ENCODE results near the gene ANKS1B. TPM values are rescaled to one million over a fixed set of nuclear protein-coding genes. Genes with fewer than 3 reads are reported as not detected.

The ANKS1B gene
- total RNA-seq, 1 experiment from 2014 or later = 0.54 TPM

GRCh38 chr12:99834710-99835109 lies 150.0 kb downstream of the ANKS1B start:
- no peak overlapping the region for H3K9ac ChIP-seq (ENCODE audit: low read length)
- RAD21 ChIA-PET (ENCODE audit: low non-redundant PET in 1 of 2, low total read pairs in 2 of 2, uncharacterized antibody in 2 of 2, unreplicated experiment in 2 of 2) = no interaction called here
- no peaks in the 10 kb centered on the region for H3K79me2 ChIP-seq (ENCODE audit: insufficient read depth, low read length)
- DNase-seq (ENCODE audit: low read depth, low spot score) (no peak), ATAC-seq (no peak)
- no peak overlapping the region for H2AFZ ChIP-seq (ENCODE audit: low read depth, low read length, poor library complexity, severe bottlenecking)
- no TSS peak for BruUV-seq (replicated peaks)
- H3K4me1 ChIP-seq (ENCODE audit: control insufficient read depth in 1 of 2, insufficient read depth in 2 of 2, low read length in 2 of 2) = no peaks in the 10 kb centered on the region
- no peaks in the 10 kb centered on the region for H4K20me1 ChIP-seq (ENCODE audit: insufficient read depth)
- no peaks in the 10 kb centered on the region for H3K9me3 ChIP-seq (ENCODE audit: control insufficient read depth in 1 of 2, insufficient read depth in 1 of 2, low read depth in 1 of 2, low read length in 2 of 2)
- TF ChIP-seq TCF7L2 (IDR thresholded peaks at IDR 0.05; ENCODE audit: borderline replicate concordance, extremely low read depth, insufficient read depth, insufficient read length) (no peak), EGR1 (IDR thresholded peaks at IDR 0.05; ENCODE audit: low read depth) (no peak), CBX3 (IDR thresholded peaks at IDR 0.05; ENCODE audit: low read depth) (no peak), POLR2A (IDR thresholded peaks at IDR 0.05; ENCODE audit: borderline replicate concordance, extremely low read depth, insufficient read depth, insufficient read length) (no peak), ZFX (IDR thresholded peaks at IDR 0.05) (no peak), ZBTB33 (IDR thresholded peaks at IDR 0.05; ENCODE audit: extremely low read depth, insufficient replicate concordance, low read length) (no peak), JUND (IDR thresholded peaks at IDR 0.05) (no peak), ATF3 (IDR thresholded peaks at IDR 0.05) (no peak), SP1 (IDR thresholded peaks at IDR 0.05; ENCODE audit: low read depth) (no peak), SRF (IDR thresholded peaks at IDR 0.05; ENCODE audit: low read depth) (no peak), ELF1 (IDR thresholded peaks at IDR 0.05; ENCODE audit: borderline replicate concordance, low read depth) (no peak), FOSL1 (IDR thresholded peaks at IDR 0.05; ENCODE audit: low read depth) (no peak), ZNF274 (IDR thresholded peaks at IDR 0.05; ENCODE audit: low read depth, low read length) (no peak), MAX (IDR thresholded peaks at IDR 0.05) (no peak)
- POLR2A ChIA-PET = no interaction called here
- H3K36me3 ChIP-seq (ENCODE audit: control insufficient read depth in 1 of 2, insufficient read depth in 2 of 2, low read length in 2 of 2) = no peaks in the 10 kb centered on the region
- H3K27ac ChIP-seq (ENCODE audit: low read depth, low read length) = no peak overlapping the region
- no peak overlapping the region for H3K4me2 ChIP-seq (ENCODE audit: low read length)
- H3K9me2 ChIP-seq (ENCODE audit: insufficient read depth) = no peaks in the 10 kb centered on the region
- intact Hi-C loops (cut with micrococcal nuclease) = no loop called here
- no peak overlapping the region for H3K4me3 ChIP-seq (replicated peaks in 1 of 2; ENCODE audit: low read depth in 1 of 2, low read length in 2 of 2)
- H3K27me3 ChIP-seq (ENCODE audit: insufficient read depth, low read length) = peaks cover 26% of the 10 kb centered on the region
- CTCF ChIA-PET = no interaction called here

All from HCT116 (cell line).